ENCODE data around the gene BUB3.

BUB3 gene

DNA sequence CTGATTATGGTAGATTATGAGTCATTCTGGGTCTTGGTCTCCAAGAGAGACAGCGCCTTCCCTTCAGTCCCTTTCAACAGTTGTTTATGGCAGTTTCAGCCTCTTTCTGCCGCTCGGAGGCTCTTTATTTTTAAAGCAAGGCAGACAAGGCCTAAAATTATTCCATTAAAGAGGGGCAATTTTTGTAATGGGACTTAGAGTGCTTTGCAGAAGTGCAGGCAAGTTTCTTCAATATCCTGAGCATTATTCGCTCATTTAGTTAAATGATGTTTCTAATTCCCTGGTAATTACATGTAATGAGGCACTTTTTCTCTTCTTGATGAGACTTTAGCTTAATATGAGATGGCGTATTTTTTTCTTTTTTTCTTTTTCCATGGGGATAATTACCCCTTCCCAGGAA, 33.6 kb downstream of the BUB3 start:
- H3K9me3 ChIP-seq (ENCODE audit: control insufficient read depth, insufficient read depth, low read depth, low read length), result peaks cover 2% of the 10 kb centered on the region; the same call in 1 of the 2 replicates
- H3K4me1 ChIP-seq (ENCODE audit: control insufficient read depth, insufficient read depth, low read length), result no peaks in the 10 kb centered on the region
- no peaks in the 10 kb centered on the region; the same call in 1 of the 2 replicates for H3K36me3 ChIP-seq (ENCODE audit: control insufficient read depth, insufficient read depth, low read length)
- no peak overlapping the region for H3K4me3 ChIP-seq (ENCODE audit: low read depth, low read length)
- H3K9ac ChIP-seq (ENCODE audit: low read length), result no peak overlapping the region
- no peaks in the 10 kb centered on the region for H3K27me3 ChIP-seq (ENCODE audit: control insufficient read depth, insufficient read depth, low read length)
- H3K27ac ChIP-seq (ENCODE audit: low read depth, low read length), result no peak overlapping the region

DNA sequence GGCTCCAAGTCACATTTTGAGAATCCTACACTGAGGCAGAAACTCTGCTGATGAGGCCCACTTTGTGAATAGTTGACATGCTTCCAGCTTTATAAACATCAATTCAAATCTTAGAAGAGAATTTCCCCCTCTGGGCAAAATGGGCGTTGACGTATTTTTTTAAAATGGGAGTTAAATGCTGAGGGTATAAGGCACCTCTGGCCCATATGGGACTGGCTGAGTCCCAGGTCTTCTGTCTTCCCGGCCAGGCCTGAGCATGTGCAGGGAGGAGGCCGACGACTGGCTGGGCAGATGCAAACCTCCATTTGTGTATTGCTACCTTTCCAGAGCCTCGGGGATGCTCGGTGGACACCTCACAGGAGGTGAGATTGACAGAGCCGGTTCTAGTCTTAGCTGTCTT, 37.7 kb downstream of the BUB3 start:
- Histone ChIP-seq H3K9me3 (ENCODE audit: control insufficient read depth, insufficient read depth, low read depth, low read length) (no peaks in the 10 kb centered on the region), H3K4me1 (ENCODE audit: control insufficient read depth, insufficient read depth, low read length) (peaks cover 4% of the 10 kb centered on the region; the same call in 1 of the 2 replicates), H3K9ac (ENCODE audit: low read length) (no peak overlapping the region), H3K36me3 (ENCODE audit: control insufficient read depth, insufficient read depth, low read length) (no peaks in the 10 kb centered on the region; the same call in 1 of the 2 replicates), H3K4me3 (ENCODE audit: low read depth, low read length) (no peak overlapping the region), H3K27ac (ENCODE audit: low read depth, low read length) (no peak overlapping the region), H3K27me3 (ENCODE audit: control insufficient read depth, insufficient read depth, low read length) (no peaks in the 10 kb centered on the region)

DNA sequence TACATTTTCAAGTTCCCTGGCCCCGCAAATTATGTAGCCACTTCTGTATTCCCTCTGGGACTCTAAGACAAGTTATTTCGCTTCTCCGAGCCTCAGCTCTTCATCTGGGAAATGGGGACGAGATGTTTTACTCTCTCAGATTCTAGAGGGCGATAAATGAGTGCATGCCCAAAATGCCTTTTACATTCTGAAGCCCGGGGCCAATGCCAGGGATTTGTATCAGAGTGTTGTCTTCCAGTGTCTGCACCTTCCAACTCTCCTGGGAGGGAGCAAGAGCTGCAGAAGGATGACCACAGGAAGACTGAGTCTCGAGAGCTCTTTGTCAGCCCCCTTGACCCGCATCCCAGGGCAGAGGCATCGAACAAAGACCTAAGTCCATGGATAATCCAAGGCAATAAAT, 39.9 kb downstream of the BUB3 start:
- Histone ChIP-seq H3K4me3 (ENCODE audit: low read depth, low read length) (no peak overlapping the region), H3K36me3 (ENCODE audit: control insufficient read depth, insufficient read depth, low read length) (no peaks in the 10 kb centered on the region; the same call in 1 of the 2 replicates), H3K9ac (ENCODE audit: low read length) (no peak overlapping the region), H3K9me3 (ENCODE audit: control insufficient read depth, insufficient read depth, low read depth, low read length) (no peaks in the 10 kb centered on the region), H3K4me1 (ENCODE audit: control insufficient read depth, insufficient read depth, low read length) (peaks cover 4% of the 10 kb centered on the region; the same call in 1 of the 2 replicates), H3K27ac (ENCODE audit: low read depth, low read length) (no peak overlapping the region), H3K27me3 (ENCODE audit: control insufficient read depth, insufficient read depth, low read length) (no peaks in the 10 kb centered on the region)

DNA sequence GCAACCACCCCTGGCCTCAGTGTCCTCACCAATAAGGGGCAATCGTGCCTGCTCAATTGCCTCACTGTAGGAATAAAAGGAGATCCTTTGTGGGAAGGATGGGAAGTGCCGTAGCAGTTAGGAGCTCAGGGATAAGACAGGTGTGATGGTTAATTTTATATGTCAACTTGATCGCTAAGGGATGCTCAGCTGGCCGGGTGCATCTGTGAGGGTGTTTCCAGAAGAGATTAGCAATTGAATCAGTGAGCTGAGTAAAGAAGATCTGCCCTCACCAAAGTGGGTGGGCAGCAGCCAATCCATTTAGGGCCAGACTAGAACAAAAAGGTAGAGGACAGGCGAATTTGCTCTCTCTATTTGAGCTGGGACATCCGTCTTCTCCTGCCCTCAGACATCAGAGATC, 46.3 kb downstream of the BUB3 start:
- Histone ChIP-seq H3K27me3 (ENCODE audit: control insufficient read depth, insufficient read depth, low read length) (no peaks in the 10 kb centered on the region), H3K27ac (ENCODE audit: low read depth, low read length) (no peak overlapping the region), H3K9me3 (ENCODE audit: control insufficient read depth, insufficient read depth, low read depth, low read length) (no peaks in the 10 kb centered on the region), H3K36me3 (ENCODE audit: control insufficient read depth, insufficient read depth, low read length) (no peaks in the 10 kb centered on the region), H3K9ac (ENCODE audit: low read length) (no peak overlapping the region), H3K4me1 (ENCODE audit: control insufficient read depth, insufficient read depth, low read length) (no peaks in the 10 kb centered on the region), H3K4me3 (ENCODE audit: low read depth, low read length) (no peak overlapping the region)

DNA sequence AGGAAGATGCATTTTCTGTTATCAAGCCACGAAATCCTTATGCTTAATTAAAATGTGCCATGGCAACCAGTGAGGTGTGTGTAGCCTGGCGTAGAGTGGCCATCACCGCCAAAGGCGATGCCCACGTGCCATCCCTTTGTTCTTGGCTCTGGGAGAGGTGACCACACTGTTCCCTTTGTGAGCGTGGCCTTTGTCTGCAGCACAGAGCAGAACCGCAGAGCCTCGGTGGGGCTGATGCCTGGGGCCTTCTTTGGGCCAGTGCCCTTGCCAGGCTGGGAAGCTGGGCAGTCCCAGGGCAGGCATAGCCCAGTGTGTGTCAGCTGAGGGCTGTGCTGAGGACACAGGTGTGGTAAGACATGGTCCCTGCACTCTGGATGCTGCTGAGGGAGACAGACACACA, 48.3 kb downstream of the BUB3 start:
- no peaks in the 10 kb centered on the region for H3K27me3 ChIP-seq (ENCODE audit: control insufficient read depth, insufficient read depth, low read length)
- H3K4me3 ChIP-seq (ENCODE audit: low read depth, low read length), result no peak overlapping the region
- H3K36me3 ChIP-seq (ENCODE audit: control insufficient read depth, insufficient read depth, low read length), result no peaks in the 10 kb centered on the region
- H3K9ac ChIP-seq (ENCODE audit: low read length), result no peak overlapping the region
- no peaks in the 10 kb centered on the region for H3K4me1 ChIP-seq (ENCODE audit: control insufficient read depth, insufficient read depth, low read length)
- no peaks in the 10 kb centered on the region for H3K9me3 ChIP-seq (ENCODE audit: control insufficient read depth, insufficient read depth, low read depth, low read length)
- H3K27ac ChIP-seq (ENCODE audit: low read depth, low read length), result no peak overlapping the region

DNA sequence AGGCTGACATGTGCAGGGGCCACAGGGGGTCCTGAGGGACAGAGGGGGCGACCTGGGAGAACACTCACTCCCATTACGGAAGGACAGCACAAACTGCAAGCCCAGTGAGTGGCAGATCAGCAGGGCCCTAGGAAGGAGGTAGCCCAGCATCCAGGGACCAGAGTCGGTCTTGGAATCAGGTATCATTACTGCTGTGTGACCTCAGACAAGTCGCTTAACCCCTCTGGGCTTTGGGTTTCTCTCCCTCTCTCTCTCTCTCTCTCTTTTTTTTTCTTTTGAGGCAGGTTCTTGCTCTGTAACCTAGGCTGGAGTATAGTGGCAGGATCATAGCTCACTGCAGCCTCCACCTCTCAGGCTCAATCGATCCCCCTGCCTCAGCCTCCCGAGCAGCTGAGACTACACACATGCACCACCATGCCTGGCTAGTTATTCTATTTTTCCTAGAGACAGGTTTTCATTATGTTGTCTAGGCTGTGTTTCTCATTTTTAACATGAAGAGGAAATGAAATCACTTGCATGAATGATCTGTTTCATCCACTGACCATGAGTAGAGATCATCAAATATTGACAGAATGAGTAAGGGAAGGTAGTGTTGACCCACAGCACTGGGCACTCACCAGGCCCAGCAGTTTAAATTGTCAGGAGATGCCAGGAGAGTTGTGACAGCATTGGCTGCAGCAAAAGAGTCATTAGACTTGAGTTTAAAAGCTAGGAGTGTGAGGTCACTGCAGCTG, 49.4 kb downstream of the BUB3 start:
- Histone ChIP-seq H3K4me3 (ENCODE audit: low read depth, low read length) (no peak overlapping the region), H3K36me3 (ENCODE audit: control insufficient read depth, insufficient read depth, low read length) (no peaks in the 10 kb centered on the region), H3K4me1 (ENCODE audit: control insufficient read depth, insufficient read depth, low read length) (no peaks in the 10 kb centered on the region), H3K27ac (ENCODE audit: low read depth, low read length) (no peak overlapping the region), H3K9me3 (ENCODE audit: control insufficient read depth, insufficient read depth, low read depth, low read length) (peaks cover 8% of the 10 kb centered on the region; the same call in 1 of the 2 replicates), H3K27me3 (ENCODE audit: control insufficient read depth, insufficient read depth, low read length) (no peaks in the 10 kb centered on the region), H3K9ac (ENCODE audit: low read length) (no peak overlapping the region)

DNA sequence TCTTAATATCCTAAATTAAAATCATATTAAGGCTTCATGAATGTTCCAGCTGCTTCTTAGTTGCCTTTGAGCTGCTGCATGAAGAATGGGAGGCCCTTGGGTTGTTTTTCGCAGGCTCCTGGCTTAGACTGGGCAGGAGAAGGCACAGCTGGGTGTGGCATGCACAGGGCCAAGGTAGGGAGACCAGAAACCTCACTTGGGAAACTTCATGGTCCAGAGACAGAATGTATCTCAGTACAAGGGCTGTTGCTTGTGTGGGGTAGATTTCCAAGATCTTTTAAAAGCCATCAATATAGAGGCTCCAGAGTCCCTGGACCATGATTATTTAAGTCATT, 49.9 kb downstream of the BUB3 start:
- Histone ChIP-seq H3K27ac (ENCODE audit: low read depth, low read length) (no peak overlapping the region), H3K9ac (ENCODE audit: low read length) (no peak overlapping the region)

DNA sequence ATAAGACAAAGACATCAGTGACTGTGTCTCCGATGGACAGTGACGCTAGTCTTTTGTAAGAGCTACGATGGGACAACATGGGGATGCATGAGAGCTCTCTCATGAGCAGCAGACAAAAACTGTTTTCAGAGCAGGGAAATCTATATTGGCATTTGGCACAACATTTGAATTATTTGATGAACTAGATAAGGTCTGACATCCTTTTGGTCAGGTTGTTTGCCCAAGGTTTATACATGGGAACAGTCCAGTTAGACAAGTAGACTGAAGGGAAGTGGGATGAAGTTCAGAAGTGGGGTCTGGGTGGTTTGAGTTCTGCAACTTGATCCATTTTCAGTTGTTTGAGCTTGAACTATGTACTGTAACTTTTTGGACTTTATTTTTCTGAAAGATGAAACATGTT, 50.8 kb downstream of the BUB3 start:
- Histone ChIP-seq H3K4me1 (ENCODE audit: control insufficient read depth, insufficient read depth, low read length) (no peaks in the 10 kb centered on the region), H3K27ac (ENCODE audit: low read depth, low read length) (no peak overlapping the region), H3K36me3 (ENCODE audit: control insufficient read depth, insufficient read depth, low read length) (no peaks in the 10 kb centered on the region), H3K9ac (ENCODE audit: low read length) (no peak overlapping the region), H3K27me3 (ENCODE audit: control insufficient read depth, insufficient read depth, low read length) (no peaks in the 10 kb centered on the region), H3K4me3 (ENCODE audit: low read depth, low read length) (no peak overlapping the region), H3K9me3 (ENCODE audit: control insufficient read depth, insufficient read depth, low read depth, low read length) (peaks cover 8% of the 10 kb centered on the region; the same call in 1 of the 2 replicates)

More for the DNA sequence above, 49.9 kb downstream of the BUB3 start:
- Histone ChIP-seq H3K27me3 (ENCODE audit: control insufficient read depth, insufficient read depth, low read length) (no peaks in the 10 kb centered on the region), H3K9me3 (ENCODE audit: control insufficient read depth, insufficient read depth, low read depth, low read length) (peaks cover 8% of the 10 kb centered on the region; the same call in 1 of the 2 replicates), H3K36me3 (ENCODE audit: control insufficient read depth, insufficient read depth, low read length) (no peaks in the 10 kb centered on the region), H3K4me3 (ENCODE audit: low read depth, low read length) (no peak overlapping the region), H3K4me1 (ENCODE audit: control insufficient read depth, insufficient read depth, low read length) (no peaks in the 10 kb centered on the region)

DNA sequence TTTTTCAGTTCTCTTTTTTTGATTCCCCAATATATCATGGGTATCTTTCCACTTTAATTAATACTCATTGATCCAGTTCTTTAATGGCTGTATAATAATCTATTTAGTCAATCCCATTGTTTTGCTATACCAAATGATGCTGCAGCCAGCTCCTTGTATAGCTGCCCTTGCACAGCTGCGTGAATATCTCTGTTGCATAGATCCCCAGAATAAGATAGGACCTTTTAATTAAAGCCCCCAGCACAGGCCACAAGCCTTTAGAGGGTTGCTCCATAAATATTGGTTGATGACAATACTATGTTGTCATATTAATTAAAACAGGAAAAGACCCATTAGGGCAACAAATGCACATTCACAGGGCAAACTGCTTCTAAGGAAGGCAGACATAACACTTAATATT, 57.9 kb downstream of the BUB3 start:
- H3K4me3 ChIP-seq (ENCODE audit: low read depth, low read length), result no peak overlapping the region
- no peak overlapping the region for H3K9ac ChIP-seq (ENCODE audit: low read length)
- H3K27me3 ChIP-seq (ENCODE audit: control insufficient read depth, insufficient read depth, low read length), result no peaks in the 10 kb centered on the region
- H3K9me3 ChIP-seq (ENCODE audit: control insufficient read depth, insufficient read depth, low read depth, low read length), result peaks cover 15% of the 10 kb centered on the region; the same call in 1 of the 2 replicates
- H3K4me1 ChIP-seq (ENCODE audit: control insufficient read depth, insufficient read depth, low read length), result peaks cover 4% of the 10 kb centered on the region; the same call in 1 of the 2 replicates
- H3K27ac ChIP-seq (ENCODE audit: low read depth, low read length), result no peak overlapping the region
- no peaks in the 10 kb centered on the region for H3K36me3 ChIP-seq (ENCODE audit: control insufficient read depth, insufficient read depth, low read length)

DNA sequence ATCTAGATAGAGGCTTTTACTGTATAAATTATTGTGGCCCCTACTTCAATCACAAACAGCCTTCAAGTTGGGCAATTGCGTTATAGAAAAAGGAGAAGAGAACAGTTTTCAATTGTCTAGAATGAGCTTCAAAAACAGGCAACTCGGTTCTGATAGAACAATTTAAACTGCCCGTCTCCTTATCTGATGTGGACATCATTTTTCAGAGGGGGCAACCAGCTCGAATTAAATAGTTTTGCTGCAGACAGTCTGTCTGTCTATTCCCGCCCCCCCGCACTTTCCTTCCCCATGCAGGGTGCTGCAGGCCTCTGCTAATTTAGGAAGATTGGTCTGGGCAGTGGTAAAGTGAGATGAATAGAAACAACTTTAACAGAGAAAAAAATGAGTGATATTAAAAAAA, 58.4 kb downstream of the BUB3 start:
- Histone ChIP-seq H3K36me3 (ENCODE audit: control insufficient read depth, insufficient read depth, low read length) (no peaks in the 10 kb centered on the region), H3K9ac (ENCODE audit: low read length) (no peak overlapping the region), H3K4me1 (ENCODE audit: control insufficient read depth, insufficient read depth, low read length) (peaks cover 4% of the 10 kb centered on the region; the same call in 1 of the 2 replicates)

DNA sequence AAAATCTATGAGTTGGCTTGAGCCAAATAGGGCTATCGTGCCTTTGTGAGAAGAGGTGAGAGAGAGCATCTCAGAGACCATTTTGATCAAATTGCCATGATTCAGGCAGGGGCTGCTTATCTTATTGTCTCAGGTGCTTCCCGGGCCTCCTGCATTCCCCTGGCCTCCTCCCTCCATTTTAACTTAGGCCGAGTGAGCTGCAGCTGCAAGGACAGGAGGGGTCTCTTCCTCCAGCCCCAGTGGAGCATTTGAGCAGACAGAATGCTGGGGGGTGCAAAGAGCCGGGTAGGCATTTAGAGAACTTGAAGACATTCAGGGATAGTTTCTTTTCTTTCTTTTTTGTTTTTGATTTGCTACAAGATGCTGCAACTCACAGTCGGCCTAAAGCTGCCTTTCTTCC, 59.0 kb downstream of the BUB3 start:
- H3K9me3 ChIP-seq (ENCODE audit: control insufficient read depth, insufficient read depth, low read depth, low read length), result peaks cover 9% of the 10 kb centered on the region; the same call in 1 of the 2 replicates
- H3K27me3 ChIP-seq (ENCODE audit: control insufficient read depth, insufficient read depth, low read length), result no peaks in the 10 kb centered on the region
- H3K36me3 ChIP-seq (ENCODE audit: control insufficient read depth, insufficient read depth, low read length), result no peaks in the 10 kb centered on the region
- H3K9ac ChIP-seq (ENCODE audit: low read length), result no peak overlapping the region
- H3K4me1 ChIP-seq (ENCODE audit: control insufficient read depth, insufficient read depth, low read length), result peaks cover 4% of the 10 kb centered on the region; the same call in 1 of the 2 replicates
- no peak overlapping the region for H3K4me3 ChIP-seq (ENCODE audit: low read depth, low read length)
- H3K27ac ChIP-seq (ENCODE audit: low read depth, low read length), result no peak overlapping the region

More for the DNA sequence above, 58.4 kb downstream of the BUB3 start:
- H3K9me3 ChIP-seq (ENCODE audit: control insufficient read depth, insufficient read depth, low read depth, low read length), result peaks cover 15% of the 10 kb centered on the region; the same call in 1 of the 2 replicates
- H3K27ac ChIP-seq (ENCODE audit: low read depth, low read length), result no peak overlapping the region
- no peak overlapping the region for H3K4me3 ChIP-seq (ENCODE audit: low read depth, low read length)
- H3K27me3 ChIP-seq (ENCODE audit: control insufficient read depth, insufficient read depth, low read length), result no peaks in the 10 kb centered on the region
